AG04450 (cell line): ENCODE measurements around the gene PPDPF. TPM values are rescaled to one million over a fixed set of nuclear protein-coding genes. Genes with fewer than 3 reads are reported as not detected.

Experiments
- CTCF ChIA-PET: fragments of 300-600, 350-600 bp; formaldehyde crosslinking; extraction: SDS; loops from one replicate; lab custom pipeline; 2022; ENCODE audit warnings: antibody characterized with exemption, inconsistent platforms; lab: Charles Lee
- POLR2A ChIA-PET: fragments of 350-600 bp; formaldehyde crosslinking; extraction: SDS; loops from one replicate; lab custom pipeline; 2021; ENCODE audit warnings: antibody characterized with exemption, inconsistent platforms; lab: Yijun Ruan, JAX
- DNase-seq: peaks from one replicate; pipeline ENCODE4 v3.0.0-alpha.2; 2011; ENCODE audit warnings: low read depth, low spot score
- H3K27ac ChIP-seq: one replicate; pipeline ENCODE4 v1.5.1; 2012; ENCODE audit warnings: low read depth, low read length, control low read depth
- H3K27me3 ChIP-seq: one replicate; pipeline ENCODE4 v1.6.0; 2012; ENCODE audit warnings: low read length; ENCODE audit not compliant: control insufficient read depth, insufficient read depth
- H3K4me3 ChIP-seq: 2 replicates; pipeline ENCODE4 v1.5.1; 2011; ENCODE audit warnings: mild to moderate bottlenecking, low read depth, low read length, control low read depth
- H3K9me3 ChIP-seq: 2 replicates; pipeline ENCODE4 v1.5.1; 2012; ENCODE audit warnings: low read length; ENCODE audit not compliant: control insufficient read depth, insufficient read depth
- CTCF ChIP-seq: IDR thresholded peaks from 2 replicates; pipeline ENCODE4 v1.5.1; 2011; ENCODE audit warnings: low read depth, low read length, control low read depth, inconsistent platforms
- polyA plus RNA-seq: library from polyadenylated mRNA; depleted of rRNA; stranded (reverse); fragments of >200 nt; gene quantifications from 2 replicates; pipeline ENCODE4 v1.2.3, GENCODE V29; 2011

PPDPF gene
- polyA plus RNA-seq, 1 experiment: 13.5 TPM

GRCh38 chr20:63498960-63499337 is 21.6 kb upstream of the PPDPF start, which contains the start of gene EEF1A2:
TSS of gene EEF1A2 (minus strand) at chr20:63499083. CDS start at chr20:63497763, 1,320 bp downstream.
- DNase-seq: no peak
- Histone ChIP-seq H3K9me3 (no peaks in the 10 kb centered on the region; the same call in 1 of the 2 replicates), H3K27me3 (peaks cover 38% of the 10 kb centered on the region), H3K27ac (no peak within 1 kb of the TSS), H3K4me3 (peak within 1 kb of the TSS; percentile 25; the same call in 1 of the 2 replicates)
- TF ChIP-seq CTCF: no peak
- ChIA-PET POLR2A (no interaction called here), CTCF (no interaction called here)

- DNase-seq: no peak
- ChIA-PET POLR2A (no interaction called here), CTCF (no interaction called here)
- Histone ChIP-seq H3K27ac (no peak overlapping the region), H3K9me3 (peaks cover 3% of the 10 kb centered on the region), H3K27me3 (peaks cover 41% of the 10 kb centered on the region), H3K4me3 (peak overlapping the region; percentile 25; the same call in 1 of the 2 replicates)
- no peak for TF ChIP-seq CTCF
Measured at GRCh38 chr20:63499338-63499969, 21.1 kb upstream of the PPDPF start.

GRCh38 chr20:63500151-63500901 is 20.2 kb upstream of the PPDPF start:
- H3K27me3 ChIP-seq: peaks cover 47% of the 10 kb centered on the region
- TF ChIP-seq CTCF: no peak
- POLR2A ChIA-PET: no interaction called here

GRCh38 chr20:63500902-63501817 is 19.4 kb upstream of the PPDPF start:
- no peak for TF ChIP-seq CTCF
- ChIA-PET POLR2A (no interaction called here), CTCF (no interaction called here)
- Histone ChIP-seq H3K27me3 (peaks cover 50% of the 10 kb centered on the region), H3K9me3 (peaks cover 13% of the 10 kb centered on the region), H3K27ac (no peak overlapping the region), H3K4me3 (no peak overlapping the region)
- DNase-seq: no peak

More at GRCh38 chr20:63500151-63500901, 20.2 kb upstream of the PPDPF start:
- Histone ChIP-seq H3K4me3 (no peak overlapping the region), H3K27ac (no peak overlapping the region), H3K9me3 (peaks cover 8% of the 10 kb centered on the region)
- DNase-seq: no peak
- CTCF ChIA-PET: no interaction called here
